Adrenal gland (tissue), 5 donors: Measurements from ENCODE around the gene TNRC18.

ENCODE experiments used
- POLR2A ChIP-seq, 2 donors: fragments of 450-650 bp; IDR thresholded peaks; one replicate each; pipeline ENCODE4 v1.6.1; 2017; ENCODE audit warnings: antibody characterized with exemption in 2 of 2, mild to moderate bottlenecking in 2 of 2, moderate library complexity in 1 of 2
- TF ChIP-seq, protein P1 (sequence below), 6 experiments: fragments of 450-650 bp in 4 of 6; fragments of 200-600 bp in 2 of 6; sonication (generic) in 1 of 6; IDR thresholded peaks; 1 replicate in 5 of 6; 2 replicates in 1 of 6; pipeline versions ENCODE4 v1.5.1 to v1.8.0; 2016 to 2021; ENCODE audit warnings: antibody characterized with exemption in 6 of 6, mild to moderate bottlenecking in 2 of 6, moderate library complexity in 1 of 6
- donor health status: DM: no; HTN: no; CAD: no.

DNA sequence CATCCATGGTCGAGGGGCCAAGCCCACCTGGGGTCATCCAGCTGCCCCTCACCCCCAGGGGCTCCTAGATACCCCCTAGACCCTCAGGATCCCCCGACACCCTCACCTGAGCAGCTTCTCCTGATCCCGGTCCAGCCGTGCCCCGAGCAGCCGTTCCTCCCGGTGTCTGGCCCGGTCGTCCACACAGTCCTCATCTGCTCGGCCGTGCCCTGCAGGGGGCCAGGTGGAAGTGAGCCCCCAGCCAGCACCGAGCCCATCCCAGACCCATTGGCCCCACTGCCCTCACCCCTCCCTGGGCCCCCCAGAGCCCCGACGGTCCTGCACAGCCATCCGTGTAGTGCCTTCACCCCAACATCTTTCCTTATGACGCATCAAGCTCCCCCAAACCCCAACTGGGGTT lies 45.8 kb downstream of the TNRC18 start:
- TF ChIP-seq POLR2A (IDR thresholded peaks at IDR 0.05), result no peak
- TF ChIP-seq, protein P1, sequence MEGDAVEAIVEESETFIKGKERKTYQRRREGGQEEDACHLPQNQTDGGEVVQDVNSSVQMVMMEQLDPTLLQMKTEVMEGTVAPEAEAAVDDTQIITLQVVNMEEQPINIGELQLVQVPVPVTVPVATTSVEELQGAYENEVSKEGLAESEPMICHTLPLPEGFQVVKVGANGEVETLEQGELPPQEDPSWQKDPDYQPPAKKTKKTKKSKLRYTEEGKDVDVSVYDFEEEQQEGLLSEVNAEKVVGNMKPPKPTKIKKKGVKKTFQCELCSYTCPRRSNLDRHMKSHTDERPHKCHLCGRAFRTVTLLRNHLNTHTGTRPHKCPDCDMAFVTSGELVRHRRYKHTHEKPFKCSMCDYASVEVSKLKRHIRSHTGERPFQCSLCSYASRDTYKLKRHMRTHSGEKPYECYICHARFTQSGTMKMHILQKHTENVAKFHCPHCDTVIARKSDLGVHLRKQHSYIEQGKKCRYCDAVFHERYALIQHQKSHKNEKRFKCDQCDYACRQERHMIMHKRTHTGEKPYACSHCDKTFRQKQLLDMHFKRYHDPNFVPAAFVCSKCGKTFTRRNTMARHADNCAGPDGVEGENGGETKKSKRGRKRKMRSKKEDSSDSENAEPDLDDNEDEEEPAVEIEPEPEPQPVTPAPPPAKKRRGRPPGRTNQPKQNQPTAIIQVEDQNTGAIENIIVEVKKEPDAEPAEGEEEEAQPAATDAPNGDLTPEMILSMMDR (IDR thresholded peaks at IDR 0.05), result no peak
